HG03039 (cell line): ENCODE measurements around the gene FAM3B.
"Not testable (repeated sequence)": the region's sequence is repeated elsewhere in the genome, so short reads cannot be mapped to it uniquely, and the experiment has no call there.

Experiments used
- ATAC-seq: cut with Tn5 transposase; IDR thresholded peaks from one replicate; pipeline ENCODE4 v1.9.1; 2021; ENCODE audit warnings: mild to moderate bottlenecking, moderate library complexity; ENCODE audit not compliant: unreplicated experiment

The FAM3B gene, protein sequence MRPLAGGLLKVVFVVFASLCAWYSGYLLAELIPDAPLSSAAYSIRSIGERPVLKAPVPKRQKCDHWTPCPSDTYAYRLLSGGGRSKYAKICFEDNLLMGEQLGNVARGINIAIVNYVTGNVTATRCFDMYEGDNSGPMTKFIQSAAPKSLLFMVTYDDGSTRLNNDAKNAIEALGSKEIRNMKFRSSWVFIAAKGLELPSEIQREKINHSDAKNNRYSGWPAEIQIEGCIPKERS

DNA sequence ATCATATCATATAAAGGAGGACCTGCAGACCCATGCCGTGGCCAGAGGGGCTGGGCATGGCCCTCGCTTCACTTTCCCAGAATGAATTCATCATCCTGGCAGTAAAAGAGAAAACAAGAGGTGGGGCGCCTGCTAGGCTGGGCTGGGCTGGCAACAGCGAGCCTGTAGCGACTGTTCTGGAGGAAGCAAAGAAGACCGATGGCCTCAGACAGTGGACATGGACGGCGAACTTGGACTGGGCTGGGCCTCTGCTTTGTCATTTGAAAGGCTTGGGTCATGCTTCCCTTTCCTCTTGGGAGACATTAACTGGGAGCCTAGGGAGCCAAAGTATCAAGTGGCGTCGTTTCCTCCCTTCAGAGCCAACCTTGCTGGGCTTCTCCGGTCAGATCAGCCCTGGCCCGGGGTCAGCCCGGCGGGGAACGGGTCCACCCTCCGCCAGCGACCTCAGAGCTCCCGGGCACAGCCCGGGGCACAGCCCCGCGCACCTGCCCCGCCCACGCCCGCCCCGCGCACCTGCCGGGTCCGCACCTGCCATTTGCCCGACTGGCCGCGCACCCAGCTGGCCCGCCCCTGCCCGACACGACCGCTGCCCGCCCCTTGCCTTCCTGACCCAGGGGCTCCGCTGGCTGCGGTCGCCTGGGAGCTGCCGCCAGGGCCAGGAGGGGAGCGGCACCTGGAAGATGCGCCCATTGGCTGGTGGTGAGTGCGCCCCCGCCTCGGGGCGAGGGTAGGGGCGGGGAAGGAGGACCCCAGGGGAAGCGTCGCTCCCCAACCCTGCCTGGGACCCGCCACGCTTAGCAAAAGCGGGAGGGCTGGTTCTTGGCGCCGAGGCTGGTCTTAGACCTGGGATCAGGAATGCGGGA lies at the start of gene FAM3B:
TSS of gene FAM3B (plus strand) at position 602 of the 863 bp plus-strand sequence. CDS start at position 681, 79 bp downstream.
- no peak for ATAC-seq

DNA sequence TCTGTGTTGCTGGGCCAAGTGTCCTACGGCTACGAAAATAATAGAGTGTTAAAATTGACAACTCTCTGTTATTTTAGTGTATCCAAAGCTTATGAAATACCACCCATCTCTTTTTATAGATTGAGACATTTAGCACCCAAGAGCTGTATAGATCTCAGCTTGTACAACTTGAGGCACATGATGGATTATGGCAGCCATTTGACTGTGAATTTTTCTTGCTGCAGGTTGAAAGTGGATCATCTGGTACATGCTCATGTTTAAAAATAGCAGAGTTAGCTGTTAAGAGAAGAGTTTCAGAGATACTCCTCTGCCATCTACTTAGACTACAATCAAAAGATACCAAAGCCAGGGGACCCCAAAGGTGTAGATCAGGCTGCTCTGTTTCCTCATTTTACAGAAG lies 49.3 kb upstream of the FAM3B start:
- ATAC-seq, result no peak

DNA sequence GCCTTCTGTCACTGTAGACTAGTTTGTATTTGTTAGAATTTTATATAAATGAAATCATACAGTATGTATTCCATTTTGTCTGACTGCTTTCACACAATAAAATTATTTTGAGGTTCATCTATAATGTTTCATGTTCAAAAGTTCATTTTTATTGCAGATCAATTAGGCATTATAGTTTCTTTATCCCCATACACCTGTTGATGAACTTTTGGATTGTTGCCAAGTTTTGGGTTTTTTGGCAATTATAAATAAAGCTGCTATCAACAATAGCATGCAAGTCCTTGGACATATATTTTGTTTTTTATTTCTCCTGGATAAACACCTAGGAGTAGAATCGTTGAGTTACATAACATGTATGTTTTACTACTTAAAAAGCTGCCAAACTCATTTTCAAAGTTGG lies 47.1 kb upstream of the FAM3B start:
- ATAC-seq, result no peak

DNA sequence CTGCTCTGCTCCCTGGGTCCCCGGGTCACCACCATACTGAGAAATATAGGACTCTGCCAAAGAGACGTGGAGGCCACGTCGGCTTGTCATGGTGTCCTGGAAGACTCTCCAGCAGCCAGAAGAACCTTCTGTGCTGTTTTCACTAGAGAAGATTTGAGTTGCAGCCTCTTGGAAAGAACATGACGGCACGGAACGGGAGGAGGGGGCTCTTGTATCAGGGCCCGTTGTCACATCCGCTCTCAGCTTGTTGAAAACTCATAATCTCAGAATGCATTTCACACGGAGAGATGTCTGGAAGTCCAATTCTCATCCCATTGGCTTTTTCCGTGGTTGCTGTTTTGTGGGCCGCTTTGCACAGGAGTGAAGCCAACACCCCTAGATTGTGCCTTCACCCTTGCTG lies 39.4 kb upstream of the FAM3B start:
- ATAC-seq, result no peak

DNA sequence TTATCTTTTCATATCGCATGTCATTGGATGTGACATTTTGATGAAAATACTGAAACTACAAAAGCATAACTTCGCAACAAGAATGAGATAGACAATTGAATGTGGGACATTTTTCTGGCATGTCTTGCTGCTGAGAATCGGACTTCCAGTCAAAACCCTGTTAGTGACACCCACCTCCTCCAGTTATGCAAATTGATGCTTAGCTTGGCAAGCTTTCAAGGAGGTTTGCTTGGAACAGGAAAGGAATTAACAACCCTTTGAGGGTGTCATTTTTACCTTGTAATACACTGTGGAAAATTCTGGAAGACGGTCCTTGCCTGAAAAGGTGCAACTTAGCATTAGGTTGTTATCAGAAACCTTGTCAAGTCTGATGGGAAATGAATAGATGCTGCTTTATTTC lies 38.8 kb upstream of the FAM3B start:
- ATAC-seq, result no peak

DNA sequence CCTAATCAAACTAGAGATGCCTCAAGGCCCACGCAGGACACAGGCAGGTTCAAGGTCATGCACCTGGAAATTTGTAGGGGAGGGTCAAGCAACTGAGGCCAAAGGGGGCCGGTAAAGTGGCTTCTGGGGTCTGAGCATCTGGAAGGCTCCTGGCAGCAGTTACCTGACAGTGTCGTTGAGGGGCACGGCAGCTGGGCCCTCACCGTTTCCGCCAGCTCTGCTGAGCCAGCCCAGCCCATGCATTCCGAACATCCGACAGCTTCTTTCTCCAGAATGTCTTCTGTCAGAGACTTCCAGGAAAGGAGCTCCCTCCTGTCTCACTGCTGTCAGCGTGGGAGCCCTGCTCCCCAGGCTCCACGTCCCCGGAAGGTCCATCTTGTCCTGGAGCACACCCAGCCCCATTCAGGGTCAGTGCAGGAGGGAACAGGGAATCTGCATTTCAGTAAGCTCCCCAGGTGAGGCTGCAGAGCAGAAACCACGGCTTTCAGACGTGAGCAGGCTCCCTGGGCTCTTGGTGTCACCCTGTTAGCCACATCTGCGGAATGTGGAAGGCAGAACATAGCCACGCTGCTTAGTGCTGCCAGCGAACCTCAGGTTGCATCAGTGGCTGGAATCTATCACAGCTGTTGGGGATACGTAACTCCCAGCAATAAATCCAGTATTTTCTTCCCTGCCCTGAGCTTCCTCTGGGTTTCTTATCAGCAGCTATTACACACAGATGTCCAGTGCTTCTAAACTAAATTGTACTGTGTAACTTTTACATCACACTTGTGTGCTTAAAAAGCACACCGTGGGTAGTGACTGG lies 36.3 kb upstream of the FAM3B start:
- no peak for ATAC-seq

DNA sequence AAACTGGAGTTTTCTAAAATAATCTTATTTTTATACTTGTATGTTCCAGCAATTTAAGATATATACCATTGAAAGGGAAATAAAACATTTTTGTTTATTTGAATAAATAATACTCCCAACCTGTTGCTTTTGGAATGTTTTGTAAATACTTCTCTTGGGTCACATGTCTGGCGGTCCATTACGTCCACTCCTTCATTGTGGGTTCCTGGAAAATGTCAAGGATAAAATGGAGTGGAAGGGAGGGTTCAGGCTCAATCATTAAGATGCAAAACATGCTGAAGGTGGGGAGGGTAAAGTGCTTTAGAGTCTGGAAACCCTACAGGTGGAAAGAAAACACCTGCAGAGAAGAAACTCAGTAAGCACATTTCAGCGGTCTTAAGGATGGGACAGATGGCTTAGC lies 34.2 kb upstream of the FAM3B start:
- no peak for ATAC-seq

DNA sequence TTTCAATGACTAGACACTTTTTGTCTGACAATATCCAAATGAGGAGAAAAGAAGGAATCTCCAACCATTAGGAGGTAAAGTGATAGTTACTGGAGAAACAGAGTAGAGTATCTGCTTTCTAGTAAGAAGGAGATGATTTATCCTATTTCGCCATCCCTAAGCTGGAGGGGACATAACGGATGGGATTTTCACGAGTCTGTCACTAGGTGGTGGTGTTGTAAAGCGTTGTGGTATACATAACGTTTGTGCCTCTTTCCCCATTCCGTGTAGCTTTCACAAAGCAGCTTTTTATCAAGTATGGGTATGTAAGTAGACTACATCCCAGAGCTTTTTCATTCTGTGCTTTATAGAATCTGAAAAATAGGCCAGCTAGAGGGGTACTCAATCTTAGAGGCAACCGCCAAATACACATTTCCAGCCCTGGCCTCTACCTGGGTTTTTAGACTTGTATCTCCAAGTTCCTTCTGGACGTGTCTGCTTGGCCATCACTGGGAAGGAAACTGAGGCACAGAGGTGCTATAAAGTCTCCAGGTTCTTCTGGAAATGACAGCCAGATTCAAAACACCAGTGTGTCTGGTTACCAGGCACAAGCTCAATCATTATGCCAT lies 33.3 kb upstream of the FAM3B start:
- ATAC-seq, result no peak

DNA sequence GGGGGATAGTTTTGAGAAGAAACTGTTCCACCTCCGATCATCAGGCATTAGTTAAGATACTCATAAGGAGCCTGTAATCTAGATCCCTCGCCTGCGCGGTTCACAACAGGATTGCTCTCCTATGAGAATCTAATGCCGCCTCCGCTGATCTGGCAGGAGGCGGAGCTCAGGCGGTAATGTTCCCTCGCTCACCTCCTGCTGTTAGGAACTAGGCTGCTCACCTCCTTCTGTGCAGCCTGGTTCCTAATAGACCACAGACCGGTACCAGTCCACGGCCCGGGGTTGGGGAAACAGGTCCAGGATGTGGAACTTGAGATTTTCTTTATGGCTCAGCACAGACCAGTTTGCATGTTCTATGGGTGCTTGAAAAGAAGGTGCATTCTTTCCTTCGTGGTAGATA lies 27.2 kb upstream of the FAM3B start:
- no peak for ATAC-seq

DNA sequence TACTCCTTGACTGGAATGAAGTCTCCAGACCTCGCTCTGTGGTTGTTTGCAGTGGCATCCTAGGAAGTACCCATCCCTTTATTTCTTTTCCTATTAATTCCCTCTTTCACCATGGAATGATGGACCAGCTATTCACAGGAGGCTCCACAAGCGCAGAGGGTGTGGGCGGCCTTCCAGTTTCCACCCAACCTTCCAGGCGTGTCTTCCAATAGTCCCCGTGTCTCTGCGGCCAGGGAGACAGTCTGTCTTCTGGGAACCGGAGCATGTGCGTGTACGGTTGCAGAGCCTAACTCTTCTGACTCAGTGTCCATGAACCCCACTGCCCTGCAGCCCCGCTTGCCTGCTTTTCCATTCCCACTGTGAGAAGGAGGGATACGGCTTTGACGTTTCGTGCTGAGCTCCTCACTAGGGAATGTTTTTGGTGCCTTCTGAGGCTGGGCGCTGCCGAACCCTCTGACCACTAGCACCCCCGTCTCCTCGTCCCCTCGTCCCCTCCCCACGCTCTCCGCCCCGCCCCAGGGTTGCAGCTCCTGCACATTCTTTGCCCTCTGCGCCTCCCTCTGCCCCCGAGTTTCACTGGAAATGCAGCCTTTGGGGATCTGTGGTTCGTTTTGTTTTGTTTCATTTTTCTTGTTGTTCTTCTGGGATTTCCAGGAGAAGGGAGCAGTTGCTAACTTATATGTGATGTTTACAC lies 26.3 kb upstream of the FAM3B start:
- ATAC-seq, result no peak

DNA sequence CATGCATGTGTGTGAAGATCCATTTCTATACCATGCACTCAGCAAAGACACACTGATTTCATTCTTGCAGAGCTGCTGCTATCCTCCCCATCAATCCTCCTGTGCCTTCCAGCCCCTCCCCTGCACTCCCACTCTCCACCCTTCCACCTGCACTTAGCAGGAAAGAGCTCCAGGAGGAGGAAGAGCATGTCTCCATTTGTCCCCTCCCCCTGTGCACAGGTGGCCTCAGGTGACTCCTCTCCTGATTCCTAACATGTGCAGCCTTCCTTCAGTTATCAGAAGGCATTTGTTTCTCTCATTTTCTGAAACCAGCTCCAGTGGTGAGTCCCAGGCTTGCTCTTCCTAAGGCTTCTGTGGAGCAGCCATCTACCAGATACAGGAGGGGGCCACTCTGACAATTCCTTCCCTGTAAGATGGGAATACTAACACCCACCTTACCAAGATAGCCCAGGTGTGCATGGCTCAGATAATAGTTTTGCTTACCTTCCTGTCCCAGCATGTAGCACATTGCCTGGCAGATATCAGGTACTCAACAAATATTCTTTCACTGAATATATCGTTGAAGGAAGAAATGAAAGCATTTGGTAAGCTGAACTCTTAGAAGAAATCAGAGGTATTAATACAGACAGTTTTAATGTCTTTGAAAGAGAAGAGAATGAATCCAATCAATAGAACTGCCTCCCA lies 21.9 kb upstream of the FAM3B start:
- no peak for ATAC-seq

DNA sequence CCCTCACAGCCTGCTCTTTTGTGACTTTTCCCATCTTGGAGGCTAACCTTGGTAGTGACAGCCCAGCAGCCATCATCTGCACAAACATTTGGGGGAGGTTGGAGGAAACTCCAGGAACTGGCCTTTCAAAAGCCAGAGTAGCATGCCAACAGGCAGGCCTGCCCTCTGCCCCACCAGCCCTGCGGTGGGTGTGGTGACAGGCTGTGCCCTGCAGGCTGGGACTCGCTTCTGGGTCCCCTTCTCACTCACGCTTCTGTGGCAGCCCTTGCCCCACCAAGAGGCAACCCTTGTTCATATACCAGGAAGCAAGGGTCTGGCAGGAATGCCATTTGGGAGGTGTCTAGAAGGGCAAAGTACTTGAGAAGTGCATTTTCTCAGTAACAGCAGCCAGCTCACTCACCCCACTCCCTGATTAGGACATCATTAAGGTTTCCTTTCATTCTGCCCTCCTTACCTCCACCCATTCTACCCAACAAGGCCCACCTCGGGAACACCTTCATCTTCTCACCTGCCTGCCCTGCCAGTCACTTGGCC lies 20.8 kb upstream of the FAM3B start:
- no peak for ATAC-seq

DNA sequence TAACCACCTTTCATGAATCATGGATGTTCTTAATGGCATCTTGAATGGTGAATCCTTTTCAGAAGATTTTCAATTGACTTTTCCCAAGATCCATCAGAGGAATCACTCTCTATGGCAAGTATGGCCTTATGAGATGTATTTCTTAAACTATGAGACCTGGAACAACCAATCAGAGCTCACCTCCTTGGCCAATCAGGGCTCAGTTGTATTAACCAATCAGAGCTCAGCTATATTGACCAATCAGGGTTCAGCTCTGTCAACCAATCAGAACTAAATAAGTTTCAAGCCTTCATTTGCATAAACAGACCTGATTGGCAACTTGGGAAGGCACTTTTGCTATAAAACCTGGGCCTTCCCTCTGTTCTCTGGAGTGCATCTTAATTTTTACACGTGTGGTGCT lies 13.6 kb upstream of the FAM3B start:
- no peak for ATAC-seq

DNA sequence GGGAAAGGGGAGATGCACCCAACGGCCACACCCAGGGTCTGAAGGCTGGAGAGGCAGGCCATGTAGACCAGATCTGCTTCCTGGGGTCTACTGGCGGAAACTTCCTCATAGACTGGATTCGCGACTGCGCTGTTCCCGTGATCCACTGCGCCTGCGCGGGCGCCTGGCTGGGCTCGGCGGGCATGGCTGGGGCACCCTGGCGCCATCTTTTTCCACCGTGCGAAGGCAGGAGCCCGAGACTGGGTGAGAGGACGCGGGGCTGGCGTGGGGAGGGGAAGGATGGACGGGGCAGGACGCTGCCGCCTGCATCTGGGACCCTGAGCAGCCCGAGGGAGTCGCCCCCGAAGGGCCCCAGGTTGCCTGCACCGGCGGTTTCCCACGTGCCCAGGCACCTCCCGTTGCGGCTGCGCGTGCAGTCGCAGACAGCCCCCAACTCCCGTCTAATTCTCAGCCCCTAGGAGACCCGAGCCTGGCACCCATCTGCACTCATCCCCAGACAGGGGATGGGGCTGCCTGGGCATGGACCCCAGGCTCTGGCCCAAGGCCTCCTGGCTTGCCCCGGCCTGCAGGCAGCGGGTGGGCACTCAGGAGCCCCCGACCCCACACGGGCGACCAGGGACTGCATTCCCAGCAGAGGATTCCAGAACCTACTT lies 12.4 kb upstream of the FAM3B start:
- ATAC-seq, result no peak

DNA sequence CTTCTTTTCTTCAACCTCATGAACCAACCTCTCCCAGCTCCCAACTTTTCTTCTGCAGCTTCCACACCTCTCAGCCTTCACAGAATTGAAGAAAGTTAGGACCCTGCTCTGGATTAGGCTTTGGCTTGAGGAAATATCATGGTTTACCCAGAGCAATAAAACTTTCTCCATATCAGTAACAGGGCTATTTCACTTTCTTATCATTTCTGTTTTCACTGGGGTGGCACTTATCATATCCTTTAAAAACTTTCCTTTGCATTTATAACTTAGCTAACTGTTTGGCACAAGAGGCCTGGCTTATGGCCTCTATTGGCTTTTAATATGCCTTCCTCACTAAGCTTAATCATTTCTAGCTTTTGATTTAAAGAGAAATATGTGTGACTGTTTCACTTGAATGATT lies 9.4 kb upstream of the FAM3B start:
- no peak for ATAC-seq

DNA sequence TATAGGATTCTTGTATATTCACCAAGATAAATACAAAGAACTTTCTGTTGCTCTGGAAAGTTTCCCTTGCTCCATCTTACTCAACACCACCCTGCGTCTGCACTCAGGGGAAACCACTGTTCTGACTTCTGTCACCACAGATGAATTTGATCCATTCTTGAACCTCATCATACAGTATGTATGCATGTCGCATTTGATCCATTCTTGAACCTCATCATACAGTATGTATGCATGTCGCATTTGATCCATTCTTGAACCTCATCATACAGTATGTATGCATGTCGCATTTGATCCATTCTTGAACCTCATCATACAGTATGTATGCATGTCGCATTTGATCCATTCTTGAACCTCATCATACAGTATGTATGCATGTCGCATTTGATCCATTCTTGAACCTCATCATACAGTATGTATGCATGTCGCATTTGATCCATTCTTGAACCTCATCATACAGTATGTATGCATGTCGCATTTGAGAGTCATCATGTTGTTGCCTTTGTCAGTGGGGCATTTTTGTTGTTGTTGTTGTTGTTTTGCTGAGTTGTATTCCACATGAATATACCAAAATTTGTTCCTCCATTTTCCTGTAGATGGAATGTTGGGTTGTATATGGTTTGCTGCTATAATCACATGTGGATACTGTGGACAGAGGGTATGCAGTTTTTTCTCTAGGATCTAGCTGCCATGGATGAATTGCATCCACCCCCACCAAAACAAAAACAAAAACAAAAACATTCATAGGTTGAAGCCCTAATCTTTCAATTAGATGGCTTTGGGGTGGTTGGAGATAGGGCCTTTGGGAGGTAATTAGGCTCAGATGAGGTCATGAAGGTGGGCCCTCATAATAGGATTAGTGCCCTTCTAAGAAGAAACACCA lies 3.1 kb upstream of the FAM3B start:
- ATAC-seq, result not testable (repeated sequence)

DNA sequence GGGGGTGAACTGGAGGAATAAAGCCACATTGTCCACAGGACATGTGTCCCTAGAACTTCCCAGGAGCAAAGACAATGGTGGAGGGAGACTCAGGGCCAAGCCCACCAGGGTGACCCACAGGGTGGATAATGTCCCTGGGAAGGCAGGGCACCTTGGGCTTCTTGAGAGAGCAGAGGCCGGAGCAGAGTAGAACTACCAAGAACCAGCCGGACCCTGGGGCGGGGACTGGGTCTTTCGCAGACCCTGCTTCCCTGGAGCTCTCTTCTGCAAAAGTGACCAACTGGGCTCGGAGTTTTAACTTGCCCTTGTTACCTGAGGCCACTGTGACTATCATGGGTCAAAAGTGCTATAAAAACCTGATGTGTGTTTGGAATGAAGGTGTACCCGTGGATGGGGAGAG lies 875 bp upstream of the FAM3B start:
- ATAC-seq, result no peak

DNA sequence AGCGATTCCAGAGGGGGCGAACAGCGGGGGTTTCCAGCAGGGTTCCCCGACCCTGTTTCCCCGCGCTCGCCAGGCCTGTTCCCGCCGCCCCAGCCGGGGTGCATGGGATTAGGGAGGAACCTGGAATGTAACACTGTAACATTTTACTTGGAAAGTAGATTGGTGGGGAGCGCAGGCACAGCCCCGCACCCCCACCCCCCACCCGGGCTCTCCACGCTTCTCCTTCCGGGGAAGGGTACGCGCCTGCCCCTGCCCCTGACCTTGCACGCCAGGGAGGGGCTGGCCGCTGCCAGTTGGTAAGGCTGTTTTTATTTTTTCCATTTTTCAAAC lies 427 bp downstream of the FAM3B start:
- ATAC-seq, result no peak
